Measurements from ENCODE around the gene ADARB2. TPM values are rescaled to one million over a fixed set of nuclear protein-coding genes. Genes with fewer than 3 reads are reported as not detected.

Gene ADARB2
- total RNA-seq, 1 experiment from 2014 or later, result not detected

DNA sequence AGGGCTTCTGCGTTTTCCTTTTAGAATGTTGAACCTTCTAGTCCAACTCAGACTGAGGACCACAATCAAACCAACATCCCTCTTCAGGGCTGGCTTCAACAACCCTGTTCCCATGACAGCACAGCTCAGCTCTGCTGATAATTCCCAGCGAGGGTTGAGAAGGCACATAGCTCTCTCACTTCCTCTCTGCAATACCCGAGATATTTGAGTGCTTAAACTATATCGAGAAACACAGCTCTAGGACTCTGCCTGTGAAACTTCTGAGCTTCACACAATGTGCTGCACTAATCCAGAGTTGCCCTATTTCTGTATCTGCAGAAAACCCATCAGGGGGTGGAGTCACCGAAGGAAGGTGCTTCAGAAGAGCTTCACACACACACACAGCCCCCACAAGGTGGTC is 1.6 kb upstream of the ADARB2 start:
- in situ Hi-C loops (cut with HindIII; ENCODE audit: low sequenced_read_pairs), result no loop called here
- DNase-seq (ENCODE audit: low spot score), result no peak

DNA sequence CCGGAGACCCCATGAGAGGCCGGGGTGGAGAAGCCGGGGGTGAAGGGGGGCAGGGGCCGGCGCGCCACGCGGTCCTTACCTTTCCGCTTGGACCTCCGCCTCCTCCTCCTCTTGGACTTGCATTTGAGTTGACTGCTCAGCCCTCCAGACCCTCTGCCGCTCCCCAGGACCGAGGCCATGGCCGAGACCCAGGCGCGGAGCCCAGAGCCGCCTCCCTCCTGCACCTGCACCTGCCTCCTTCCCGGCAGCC is 428 bp downstream of the ADARB2 start:
- in situ Hi-C loops (cut with HindIII; ENCODE audit: low sequenced_read_pairs), result no loop called here
- DNase-seq (ENCODE audit: low spot score), result no peak

DNA sequence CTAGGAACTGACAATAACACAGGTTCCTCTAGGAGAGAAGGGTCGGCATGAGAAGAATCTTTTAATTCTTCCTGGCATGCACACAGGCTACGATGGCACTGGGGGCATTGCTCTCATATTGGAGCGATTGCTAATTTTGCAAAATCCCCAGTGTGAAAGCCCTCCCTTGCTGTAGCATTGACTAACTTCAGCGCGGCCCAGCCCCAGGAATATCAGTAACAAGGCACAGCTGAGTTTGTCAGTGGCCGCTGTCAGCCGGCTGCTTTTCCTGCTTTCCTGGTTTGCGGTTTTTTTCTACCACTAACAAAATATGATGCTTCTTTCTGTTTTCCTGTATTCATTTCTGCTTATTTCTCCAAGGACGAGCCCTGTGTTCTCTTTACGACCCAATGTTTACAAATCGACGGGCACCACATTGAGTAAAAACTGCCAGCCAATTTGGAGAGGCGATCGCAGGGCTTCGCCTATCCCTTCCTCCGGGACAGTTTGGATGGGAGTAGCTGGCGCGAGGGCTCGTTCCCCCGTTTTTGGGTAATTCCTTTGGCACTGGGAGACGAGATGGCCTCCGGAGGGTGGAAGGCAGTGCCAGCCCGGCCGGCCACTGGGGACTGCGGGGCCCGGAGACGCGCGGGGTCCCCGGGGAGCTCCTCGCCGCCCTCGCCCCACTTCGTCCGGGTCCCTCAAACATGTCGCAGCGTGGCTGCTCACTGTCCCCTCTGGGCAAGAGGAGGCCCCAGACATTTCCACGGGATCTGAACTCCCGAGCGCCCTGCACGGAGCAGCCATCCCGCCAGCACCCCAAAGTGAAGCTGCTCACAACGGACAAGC is 967 bp downstream of the ADARB2 start:
- no peak for DNase-seq (ENCODE audit: low spot score)
- in situ Hi-C loops (cut with HindIII; ENCODE audit: low sequenced_read_pairs), result no loop called here

DNA sequence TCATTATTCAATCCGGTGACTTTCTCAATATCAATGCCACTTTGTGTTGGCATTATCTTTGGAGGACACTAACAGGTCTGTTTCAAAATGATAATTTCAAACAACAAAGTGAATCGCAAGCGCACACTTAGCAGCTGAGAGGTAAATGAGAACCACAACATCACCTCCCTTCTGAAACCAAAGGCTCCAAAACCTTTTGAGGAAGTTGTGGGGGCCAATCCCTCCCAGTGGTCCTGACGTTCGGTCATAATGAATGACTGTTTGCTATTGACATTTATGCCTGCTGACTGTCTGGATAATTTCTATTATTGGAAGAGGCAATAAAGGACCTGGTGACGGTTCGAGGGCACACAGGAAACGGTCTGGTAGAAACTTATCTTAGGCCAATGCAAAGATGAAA is 1.8 kb downstream of the ADARB2 start:
- in situ Hi-C loops (cut with HindIII; ENCODE audit: low sequenced_read_pairs), result no loop called here
- no peak for DNase-seq (ENCODE audit: low spot score)

DNA sequence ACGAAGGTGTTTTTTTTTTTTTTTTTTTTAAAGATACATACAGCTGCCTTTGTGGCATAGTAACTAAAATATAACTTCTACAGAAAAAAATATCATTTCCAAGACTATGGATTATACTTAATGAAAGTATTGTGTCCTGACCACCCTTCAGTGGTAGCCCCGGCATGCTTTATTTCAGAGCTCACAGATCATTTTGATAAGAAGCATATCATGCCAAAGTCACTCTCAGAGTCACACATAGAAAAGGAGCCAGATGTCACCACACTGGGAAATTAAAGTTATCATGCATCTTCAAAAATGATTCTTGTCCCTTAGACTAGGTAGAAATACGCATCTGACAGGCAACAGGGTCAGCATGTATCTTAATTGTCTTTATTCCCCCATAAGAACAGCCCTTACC is 3.0 kb downstream of the ADARB2 start:
- no peak for DNase-seq (ENCODE audit: low spot score)
- in situ Hi-C loops (cut with HindIII; ENCODE audit: low sequenced_read_pairs), result no loop called here

DNA sequence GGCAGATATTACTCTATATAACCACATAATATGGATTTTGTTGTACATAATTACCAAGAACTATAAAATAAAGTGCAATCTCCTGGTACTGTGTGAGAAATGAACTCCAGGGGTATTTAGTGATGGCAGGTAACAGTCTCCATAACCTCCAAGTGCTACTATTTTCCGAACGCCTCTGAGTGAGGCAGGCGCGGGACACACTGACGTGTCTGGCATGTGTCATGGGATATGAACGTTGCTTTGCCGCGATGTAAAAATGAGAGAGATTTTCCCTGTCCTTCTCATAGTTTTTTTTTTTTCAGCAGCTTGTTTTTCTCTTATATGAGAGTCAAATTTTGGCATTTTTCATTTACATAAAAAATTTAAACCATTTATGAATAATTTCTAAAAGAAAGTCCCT is 3.6 kb downstream of the ADARB2 start:
- no peak for DNase-seq (ENCODE audit: low spot score)
- in situ Hi-C loops (cut with HindIII; ENCODE audit: low sequenced_read_pairs), result no loop called here

DNA sequence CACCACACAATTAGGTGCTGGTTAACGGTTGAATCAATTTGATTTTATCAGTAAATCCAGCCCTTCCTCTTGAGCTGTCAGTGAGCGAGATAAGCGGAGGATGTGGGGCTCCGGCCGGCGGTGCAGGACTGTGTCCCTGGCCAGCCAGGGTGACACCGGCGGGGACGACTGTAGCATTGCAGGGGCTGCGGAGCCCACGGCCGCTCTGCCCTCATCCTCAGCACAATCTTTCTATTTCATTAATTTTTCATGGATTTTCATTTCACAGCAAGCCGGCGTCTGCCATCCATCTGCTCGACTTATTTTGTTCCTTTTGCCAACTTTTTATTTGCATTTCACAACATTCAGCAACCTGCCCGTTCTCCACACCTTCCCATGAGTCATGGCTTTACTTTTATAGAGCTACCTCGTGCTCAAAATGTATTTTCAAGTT is 4.7 kb downstream of the ADARB2 start:
- in situ Hi-C loops (cut with HindIII; ENCODE audit: low sequenced_read_pairs), result no loop called here
- no peak for DNase-seq (ENCODE audit: low spot score)

DNA sequence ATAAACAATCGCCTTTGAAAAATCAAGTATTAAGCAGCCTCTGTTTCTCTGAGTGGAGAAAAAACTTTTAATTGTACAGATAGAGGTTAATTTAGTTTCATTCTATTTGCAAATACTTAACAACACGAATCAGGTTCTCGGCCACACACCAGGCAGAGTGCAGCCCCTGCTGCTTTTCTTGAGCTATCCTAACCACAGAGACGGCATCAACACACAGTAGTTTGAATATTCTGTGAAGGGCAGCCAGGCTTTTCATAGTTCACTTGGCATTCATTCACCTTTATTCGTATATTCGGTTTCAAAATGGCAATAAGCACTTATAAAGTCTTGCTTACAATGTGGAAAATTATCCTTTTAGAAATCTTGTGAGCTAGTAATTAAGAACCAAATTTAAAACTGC is 5.7 kb downstream of the ADARB2 start:
- no peak for DNase-seq (ENCODE audit: low spot score)
- in situ Hi-C loops (cut with HindIII; ENCODE audit: low sequenced_read_pairs), result no loop called here

DNA sequence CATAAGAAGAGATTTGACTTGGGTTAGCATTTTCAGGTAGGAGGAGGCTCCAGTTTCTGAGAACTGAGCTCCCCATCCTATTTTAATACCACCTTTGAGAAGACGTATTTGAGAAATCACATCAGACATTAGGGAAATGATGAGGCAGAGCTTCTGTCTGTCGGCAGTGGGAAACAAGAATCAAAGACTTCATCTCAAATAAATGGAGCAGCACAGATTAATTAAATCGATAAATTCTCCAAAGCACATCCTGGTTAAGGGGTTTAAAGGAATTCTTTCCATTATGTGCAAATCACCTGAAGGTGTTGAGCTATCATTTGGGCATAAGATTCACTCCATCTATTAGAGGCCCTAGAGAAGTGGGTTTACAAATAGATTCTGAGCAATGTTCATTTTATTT is 7.6 kb downstream of the ADARB2 start:
- in situ Hi-C loops (cut with HindIII; ENCODE audit: low sequenced_read_pairs), result no loop called here
- DNase-seq (ENCODE audit: low spot score), result no peak

DNA sequence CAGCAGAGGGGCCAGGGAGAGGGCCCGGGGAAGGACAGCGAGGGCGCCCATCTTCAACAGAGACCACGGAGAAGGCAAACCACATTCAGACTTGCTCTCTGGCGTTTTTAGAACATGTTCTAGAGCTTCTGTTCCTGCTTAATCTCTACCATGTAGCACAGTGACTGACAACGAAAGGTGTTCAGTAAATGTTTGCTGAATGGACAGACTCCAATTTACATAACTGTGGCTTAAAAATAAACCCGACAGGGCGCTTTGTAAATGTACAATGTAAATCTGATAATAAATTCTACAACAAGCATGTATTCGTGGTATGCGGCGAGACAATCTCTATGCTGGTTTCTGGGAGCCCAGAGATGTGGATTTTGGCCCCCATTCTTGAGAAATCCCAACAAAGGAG is 10.5 kb downstream of the ADARB2 start:
- DNase-seq (ENCODE audit: low spot score), result no peak
- in situ Hi-C loops (cut with HindIII; ENCODE audit: low sequenced_read_pairs), result no loop called here

DNA sequence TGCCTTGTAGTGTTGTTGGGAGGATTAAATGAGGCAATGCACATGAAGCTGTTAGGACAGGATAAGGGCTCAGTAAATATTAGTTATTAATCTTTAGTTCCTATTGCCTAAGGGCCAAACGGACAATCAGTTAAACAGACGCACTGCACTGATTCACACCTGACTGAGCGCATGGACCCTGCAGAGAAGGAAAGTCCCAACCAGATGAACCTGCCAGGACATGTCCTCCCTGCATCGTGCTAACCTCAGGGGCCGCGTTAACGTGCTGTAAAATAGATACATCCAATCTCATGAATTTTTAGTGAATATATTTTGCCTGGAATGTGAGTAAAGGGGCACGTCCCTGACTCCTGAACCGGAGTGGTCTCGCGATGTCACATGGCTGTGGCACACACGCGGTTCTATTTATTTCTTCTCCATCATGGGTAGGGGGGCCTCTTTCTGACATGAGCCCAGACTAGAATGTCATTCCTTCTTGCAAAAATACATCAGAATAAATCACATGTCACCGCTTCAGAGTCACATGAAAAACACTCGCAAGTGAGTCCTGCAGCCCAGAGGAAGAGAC is 12.3 kb downstream of the ADARB2 start:
- DNase-seq (ENCODE audit: low spot score), result no peak
- in situ Hi-C loops (cut with HindIII; ENCODE audit: low sequenced_read_pairs), result no loop called here

DNA sequence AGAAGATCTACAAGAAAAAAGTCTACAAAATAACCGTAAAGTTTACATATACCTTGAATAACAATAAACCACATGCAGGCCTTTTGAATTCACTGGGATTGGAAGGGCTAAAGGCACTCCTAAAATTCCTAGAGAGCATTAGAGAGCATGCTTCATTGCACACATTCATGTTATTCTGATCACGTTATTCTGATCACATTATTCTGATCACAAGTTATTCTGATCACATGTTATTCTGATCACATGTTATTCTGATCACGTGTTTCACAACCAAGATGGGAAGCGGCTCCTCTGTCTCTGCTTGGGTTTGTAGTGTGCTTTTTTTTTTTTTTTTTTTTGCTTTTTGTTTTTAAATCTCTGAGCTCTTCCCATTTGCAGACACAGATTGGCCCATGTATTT is 20.5 kb downstream of the ADARB2 start:
- in situ Hi-C loops (cut with HindIII; ENCODE audit: low sequenced_read_pairs), result no loop called here
- no peak for DNase-seq (ENCODE audit: low spot score)

DNA sequence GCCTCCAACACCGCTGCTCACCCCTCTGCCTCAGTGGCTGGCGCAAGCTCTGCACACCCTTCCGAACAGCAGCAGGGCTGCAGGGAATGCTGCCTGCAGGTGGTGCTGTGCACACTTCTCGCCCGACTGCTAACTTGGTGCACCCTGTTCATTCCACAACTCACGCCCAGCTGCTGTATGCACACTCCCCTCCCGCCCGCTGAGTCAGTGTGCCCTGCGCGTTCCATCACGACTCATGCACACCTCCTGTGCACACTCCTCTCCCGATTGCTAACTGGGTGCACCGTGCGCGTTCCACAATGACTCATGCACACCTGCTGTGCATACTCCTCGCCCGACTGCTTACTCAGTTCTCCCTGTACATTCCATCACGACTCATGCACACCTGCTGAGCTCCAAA is 21.5 kb downstream of the ADARB2 start:
- in situ Hi-C loops (cut with HindIII; ENCODE audit: low sequenced_read_pairs), result no loop called here
- DNase-seq (ENCODE audit: low spot score), result no peak

DNA sequence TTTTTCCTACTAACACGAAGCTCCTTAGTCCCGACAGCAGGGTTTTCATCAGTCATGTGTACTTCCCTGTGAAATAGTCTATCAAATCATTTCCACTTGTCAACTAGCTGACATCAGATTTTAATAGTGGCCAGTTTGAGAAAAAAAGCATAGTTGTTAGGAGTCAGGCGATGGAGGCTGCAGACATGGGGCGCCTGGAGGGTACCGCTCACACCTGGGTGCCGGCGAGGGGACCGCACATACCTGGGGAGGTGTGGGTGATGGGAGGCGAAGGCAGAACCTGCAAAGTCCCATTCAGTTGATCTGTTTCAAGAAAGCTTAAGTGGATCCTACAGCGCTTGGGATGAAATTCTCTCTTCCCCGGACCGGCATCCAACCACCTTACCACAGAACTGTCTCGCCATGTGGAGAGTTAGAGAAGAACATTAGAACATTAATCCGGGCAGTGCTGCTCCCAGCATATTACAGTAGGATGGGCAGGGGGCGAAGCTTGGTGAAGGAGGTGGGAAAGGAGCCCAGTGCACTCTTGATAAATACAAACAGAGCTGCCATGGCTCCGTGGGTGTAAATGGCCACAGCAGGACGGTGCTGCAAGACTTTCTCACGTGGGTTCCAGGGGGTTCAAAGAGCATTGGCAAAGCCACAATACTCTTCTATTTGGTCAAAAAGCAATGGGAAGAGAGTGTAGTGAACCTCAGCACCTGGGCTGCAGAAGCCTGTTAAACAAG is 24.2 kb downstream of the ADARB2 start:
- no peak for DNase-seq (ENCODE audit: low spot score)
- in situ Hi-C loops (cut with HindIII; ENCODE audit: low sequenced_read_pairs), result no loop called here

DNA sequence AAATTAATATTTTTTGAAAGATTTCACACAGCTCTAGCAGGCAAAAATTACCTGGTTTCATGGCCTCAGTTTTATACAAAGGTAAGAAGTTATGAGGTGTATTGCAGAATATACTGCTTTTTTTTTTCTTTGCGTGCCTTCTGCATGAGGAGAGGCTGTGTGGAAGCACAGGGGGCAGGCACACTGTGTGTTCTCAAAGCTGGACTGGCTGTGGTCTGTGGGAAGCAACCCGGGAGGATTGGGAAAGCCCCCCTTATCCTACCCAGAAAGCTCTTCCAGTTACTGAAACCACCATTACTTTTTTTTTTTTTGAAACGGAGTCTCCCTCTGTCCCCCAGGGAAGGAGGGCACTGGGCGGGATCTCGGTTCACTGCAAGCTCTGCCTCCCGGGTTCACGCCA is 25.0 kb downstream of the ADARB2 start:
- DNase-seq (ENCODE audit: low spot score), result no peak
- in situ Hi-C loops (cut with HindIII; ENCODE audit: low sequenced_read_pairs), result no loop called here

DNA sequence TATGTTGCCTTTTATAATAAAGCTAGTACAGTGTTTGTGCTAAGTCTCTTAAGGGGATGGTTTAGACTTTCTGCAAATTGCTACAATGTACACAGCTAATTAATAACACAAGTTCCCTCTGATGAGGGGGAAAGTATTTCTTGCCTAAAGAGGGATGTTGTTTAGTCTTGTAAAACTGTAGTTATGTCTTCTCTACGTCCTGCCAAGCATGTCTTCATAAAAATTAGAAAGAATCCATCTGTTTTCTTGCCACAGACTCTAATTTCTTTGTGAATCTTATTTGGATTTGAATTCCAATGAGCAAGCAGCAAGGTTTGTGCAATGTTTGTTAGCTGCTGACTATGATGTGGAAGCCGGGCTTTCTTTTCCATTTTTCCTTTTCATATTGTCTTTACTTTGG is 28.2 kb downstream of the ADARB2 start:
- in situ Hi-C loops (cut with HindIII; ENCODE audit: low sequenced_read_pairs), result no loop called here
- DNase-seq (ENCODE audit: low spot score), result no peak

DNA sequence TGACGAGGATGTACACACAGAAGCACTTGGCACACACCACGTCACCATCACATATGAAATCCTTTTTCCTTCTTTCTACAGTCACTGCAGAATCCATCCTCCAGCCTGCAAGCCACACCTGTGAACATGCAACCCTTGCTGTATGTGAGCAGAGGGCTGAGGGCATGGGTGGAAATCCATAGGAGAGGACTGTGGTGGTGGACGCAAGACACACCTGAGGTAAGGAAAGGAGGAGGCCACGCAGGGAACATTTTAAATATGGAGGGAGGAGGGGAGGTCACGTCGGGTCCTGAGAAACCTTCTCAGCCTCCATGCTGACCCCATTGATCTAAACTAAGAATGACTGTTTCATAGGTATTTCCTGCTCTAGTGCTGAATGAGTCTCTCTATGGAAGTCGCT is 28.6 kb downstream of the ADARB2 start:
- no peak for DNase-seq (ENCODE audit: low spot score)
- in situ Hi-C loops (cut with HindIII; ENCODE audit: low sequenced_read_pairs), result no loop called here

DNA sequence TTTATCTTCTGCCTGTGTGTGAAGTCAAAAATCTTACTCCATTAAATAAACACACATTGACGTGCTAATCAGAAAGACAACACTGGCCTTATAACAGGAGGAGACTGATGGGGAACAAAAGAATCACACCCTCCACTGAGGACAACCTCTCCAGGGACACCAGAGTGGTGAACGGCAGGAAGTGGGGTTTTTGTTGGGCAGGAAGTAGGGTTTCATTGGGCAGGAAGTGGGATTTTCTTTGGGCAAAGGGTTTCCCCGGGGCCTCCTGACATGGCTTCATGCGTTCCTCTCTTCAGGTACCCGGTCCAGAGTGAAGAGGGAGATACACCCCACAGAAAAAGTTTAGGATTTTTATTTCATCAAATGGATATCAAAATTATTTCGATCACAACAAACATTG is 30.6 kb downstream of the ADARB2 start:
- in situ Hi-C loops (cut with HindIII; ENCODE audit: low sequenced_read_pairs), result no loop called here
- no peak for DNase-seq (ENCODE audit: low spot score)

DNA sequence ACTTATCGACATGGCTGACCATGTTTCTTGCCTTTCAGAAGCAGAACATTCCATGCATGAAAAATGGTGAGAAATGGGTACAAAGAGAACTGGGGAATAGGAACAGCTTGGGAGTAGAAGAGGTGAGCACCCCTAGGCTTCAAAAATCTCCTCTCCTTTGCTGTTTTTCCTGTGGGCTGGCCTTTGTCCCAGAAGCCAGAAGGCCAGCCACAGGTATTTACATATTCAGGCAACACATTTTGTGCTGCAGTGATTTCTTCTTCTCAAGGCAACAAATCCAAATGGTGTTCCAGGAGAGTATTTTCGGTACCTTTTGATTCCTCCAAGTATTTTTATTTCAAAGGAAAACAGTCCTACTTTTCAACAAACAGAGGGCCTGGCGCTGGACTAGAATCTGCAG is 31.1 kb downstream of the ADARB2 start:
- in situ Hi-C loops (cut with HindIII; ENCODE audit: low sequenced_read_pairs), result no loop called here
- DNase-seq (ENCODE audit: low spot score), result peak; percentile 80

DNA sequence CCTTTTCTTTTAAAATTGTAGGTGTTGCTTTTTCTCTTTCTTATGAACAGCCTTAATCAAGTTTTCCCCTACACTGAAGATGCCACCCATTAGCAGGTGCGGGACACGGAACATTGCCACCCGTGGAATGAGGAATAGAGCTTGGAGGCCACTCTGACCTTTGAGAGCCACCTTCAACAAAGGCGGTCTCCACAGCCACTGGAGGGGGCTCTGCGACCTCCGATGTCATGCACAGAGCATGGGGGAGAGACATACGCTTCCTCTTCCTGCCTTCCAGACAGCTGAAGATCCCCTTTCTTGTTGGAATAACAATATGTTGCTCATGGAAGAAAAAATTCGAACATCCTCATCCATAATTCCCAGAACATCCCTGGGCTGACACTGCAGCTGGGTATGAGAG is 39.1 kb downstream of the ADARB2 start:
- in situ Hi-C loops (cut with HindIII; ENCODE audit: low sequenced_read_pairs), result no loop called here
- DNase-seq (ENCODE audit: low spot score), result no peak

DNA sequence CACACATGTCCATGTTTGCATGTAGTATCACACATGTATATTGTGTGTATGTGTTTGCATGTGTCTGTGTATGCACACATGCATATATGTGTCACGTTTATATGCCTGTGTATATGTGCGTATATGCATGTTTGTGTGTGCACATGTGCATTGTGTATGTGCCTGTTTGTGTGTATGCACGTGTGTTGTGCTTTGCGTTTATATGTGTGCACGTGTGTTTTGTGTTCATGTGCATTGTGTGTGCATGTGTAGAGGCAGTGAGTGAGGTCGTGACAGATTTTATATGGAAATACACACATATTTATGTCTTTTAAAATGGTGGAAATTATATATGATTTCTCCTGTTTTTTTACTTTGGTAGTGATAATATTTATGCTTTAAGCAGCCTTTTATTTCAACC is 41.2 kb downstream of the ADARB2 start:
- in situ Hi-C loops (cut with HindIII; ENCODE audit: low sequenced_read_pairs), result no loop called here
- no peak for DNase-seq (ENCODE audit: low spot score)
